ENCODE data around the gene PDILT.

PDILT gene

DNA sequence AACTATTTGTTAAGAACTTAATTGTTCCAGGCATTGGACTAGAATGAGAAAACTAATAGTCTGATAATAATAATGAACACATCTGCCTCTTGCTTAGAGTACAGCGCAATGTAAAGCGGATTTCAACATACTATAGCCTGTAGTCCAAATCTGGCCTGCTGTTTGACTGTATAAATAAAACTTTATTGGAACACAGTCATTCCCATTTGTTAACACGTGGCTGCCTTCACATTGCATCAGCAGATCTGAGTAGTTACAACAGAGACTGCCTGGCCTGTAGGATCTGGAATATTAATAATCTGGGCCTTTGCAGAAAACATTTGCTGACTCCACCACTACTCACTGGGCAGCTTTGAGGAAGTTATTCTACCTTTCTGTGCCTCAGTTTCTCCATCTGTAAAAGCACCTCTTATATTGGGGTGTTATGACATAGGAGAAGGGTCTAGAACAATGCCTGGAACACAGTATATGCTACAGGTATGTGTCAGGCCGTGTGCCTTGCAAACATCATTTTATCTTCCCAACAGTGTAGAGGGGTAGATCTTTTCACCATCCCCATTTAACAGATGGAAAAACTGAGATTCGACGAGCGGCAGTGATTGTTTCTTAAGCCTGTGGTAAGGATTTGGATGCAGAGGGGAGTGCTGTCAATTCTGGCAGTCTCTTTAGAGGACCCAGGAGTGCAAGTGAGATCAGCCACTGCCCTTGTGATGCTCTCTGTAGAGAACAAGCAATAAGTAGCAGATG is 22.2 kb downstream of the PDILT start:
- no peak overlapping the region for H3K27ac ChIP-seq
- TF ChIP-seq, protein P1, sequence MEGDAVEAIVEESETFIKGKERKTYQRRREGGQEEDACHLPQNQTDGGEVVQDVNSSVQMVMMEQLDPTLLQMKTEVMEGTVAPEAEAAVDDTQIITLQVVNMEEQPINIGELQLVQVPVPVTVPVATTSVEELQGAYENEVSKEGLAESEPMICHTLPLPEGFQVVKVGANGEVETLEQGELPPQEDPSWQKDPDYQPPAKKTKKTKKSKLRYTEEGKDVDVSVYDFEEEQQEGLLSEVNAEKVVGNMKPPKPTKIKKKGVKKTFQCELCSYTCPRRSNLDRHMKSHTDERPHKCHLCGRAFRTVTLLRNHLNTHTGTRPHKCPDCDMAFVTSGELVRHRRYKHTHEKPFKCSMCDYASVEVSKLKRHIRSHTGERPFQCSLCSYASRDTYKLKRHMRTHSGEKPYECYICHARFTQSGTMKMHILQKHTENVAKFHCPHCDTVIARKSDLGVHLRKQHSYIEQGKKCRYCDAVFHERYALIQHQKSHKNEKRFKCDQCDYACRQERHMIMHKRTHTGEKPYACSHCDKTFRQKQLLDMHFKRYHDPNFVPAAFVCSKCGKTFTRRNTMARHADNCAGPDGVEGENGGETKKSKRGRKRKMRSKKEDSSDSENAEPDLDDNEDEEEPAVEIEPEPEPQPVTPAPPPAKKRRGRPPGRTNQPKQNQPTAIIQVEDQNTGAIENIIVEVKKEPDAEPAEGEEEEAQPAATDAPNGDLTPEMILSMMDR (conservative IDR thresholded peaks at IDR 0.05), result no peak
- no peak for TF ChIP-seq ZFX (IDR thresholded peaks at IDR 0.05)

DNA sequence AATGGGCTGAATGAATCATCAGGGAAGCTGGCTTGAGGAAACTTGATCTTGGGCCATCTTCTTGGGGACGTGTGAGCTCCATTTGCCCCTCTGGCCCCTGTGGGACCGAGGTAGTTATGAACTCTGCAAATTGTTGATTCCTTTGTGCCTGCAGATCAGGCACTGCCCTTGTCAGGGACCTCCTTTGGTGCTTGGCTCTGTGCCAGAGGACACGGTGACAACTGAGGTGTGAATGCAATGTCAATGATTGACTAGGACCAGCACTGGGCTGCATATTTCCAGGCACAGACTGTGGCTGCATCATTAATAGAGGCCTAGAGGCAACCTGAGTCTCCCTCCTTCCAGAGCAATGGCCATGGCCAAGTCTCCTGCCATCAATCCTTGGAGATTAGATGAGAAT is 23.8 kb downstream of the PDILT start:
- no peak overlapping the region for H3K27ac ChIP-seq
- no peak for TF ChIP-seq ZFX (IDR thresholded peaks at IDR 0.05)
- TF ChIP-seq, protein P1 (conservative IDR thresholded peaks at IDR 0.05), result no peak

DNA sequence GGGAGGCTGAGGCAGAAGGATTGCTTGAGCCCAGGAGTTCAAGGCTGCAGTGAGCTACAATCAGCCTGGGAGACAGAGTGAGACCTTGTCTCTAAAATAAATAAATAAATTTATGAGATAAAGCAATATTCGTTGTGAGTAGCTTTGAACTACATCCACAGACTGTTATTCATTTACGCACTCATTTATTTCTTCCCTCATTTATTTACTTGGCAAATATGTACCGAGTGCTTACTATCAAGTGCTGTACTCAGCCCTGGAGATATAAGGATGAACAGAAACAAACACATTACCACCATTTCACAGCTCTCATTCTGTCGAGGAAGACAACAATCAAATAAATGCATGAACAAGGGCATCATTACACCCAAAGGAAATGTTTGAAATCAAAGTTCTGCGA is 27.4 kb downstream of the PDILT start:
- no peak overlapping the region for H3K27ac ChIP-seq
- TF ChIP-seq ZFX (IDR thresholded peaks at IDR 0.05), result no peak
- TF ChIP-seq, protein P1 (conservative IDR thresholded peaks at IDR 0.05), result no peak

DNA sequence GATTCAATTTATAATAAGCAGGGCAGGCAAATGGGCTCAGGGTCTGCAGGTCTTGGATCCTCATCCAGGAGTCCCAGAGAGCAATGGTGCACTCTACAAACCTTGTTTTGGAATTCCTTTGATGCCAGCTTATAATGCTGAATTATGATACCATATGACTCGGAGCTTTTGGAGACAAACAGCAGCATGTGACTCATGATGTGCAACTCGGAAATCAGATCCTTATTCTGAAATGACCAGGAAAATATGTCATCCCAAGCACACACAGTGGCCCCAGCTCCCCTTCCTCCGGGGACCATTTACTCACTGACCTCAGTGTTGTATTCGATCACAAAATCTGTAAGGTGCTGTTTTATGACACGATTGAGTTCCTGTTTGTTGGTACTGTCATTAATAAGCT is 31.8 kb downstream of the PDILT start:
- no peak overlapping the region for H3K27ac ChIP-seq
- TF ChIP-seq, protein P1 (conservative IDR thresholded peaks at IDR 0.05), result no peak
- no peak for TF ChIP-seq ZFX (IDR thresholded peaks at IDR 0.05)

DNA sequence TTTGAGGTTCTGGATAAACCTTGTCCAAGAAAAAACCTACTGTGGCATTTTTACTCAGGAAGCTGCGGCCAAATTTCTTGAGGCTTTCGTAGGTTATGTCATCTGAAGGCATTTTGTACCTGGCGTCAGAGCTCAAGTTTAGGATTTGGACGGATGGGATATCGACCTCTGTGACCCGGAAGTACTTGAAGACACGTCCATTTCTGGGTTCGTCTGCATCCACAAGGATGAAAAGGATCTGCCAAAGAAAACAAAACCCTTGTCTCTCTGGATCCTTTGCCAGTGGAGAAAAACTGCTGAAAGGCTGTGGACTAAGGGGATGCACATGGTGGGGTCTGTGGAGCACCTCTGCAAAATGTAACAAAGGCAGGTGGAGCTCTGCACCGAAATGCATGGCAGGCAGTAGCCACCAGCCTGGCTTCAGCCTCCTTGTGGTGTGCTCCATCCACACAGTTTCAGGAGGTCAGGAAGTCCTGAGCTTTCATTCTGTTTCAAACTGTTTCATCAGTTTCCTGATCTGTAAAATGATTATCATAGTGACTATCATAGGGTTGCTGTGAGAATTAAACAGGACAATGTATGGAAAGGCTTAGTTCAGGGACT is 35.0 kb downstream of the PDILT start:
- TF ChIP-seq, protein P1 (conservative IDR thresholded peaks at IDR 0.05), result no peak
- TF ChIP-seq ZFX (IDR thresholded peaks at IDR 0.05), result no peak
- H3K27ac ChIP-seq, result no peak overlapping the region

DNA sequence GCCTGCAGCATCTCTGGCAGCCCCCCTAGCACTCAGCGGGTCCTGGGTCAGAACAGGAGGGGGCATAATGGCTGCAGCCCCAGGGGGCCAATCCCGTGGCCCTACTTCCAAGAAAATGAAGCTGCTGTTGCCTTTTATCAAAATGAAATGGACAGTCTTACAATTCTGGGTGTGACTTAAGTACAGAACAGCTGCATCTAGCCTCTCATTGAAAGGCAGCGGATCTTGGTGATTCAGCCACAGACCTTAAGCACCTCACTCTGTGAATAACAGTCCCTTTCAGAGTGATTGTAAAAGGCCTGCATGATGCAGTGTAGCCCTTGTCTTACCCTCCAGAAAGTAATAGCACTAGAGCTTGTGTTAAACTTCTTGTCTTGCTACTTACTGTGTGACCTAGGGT is 40.5 kb downstream of the PDILT start:
- TF ChIP-seq, protein P1 (conservative IDR thresholded peaks at IDR 0.05), result no peak
- no peak for TF ChIP-seq ZFX (IDR thresholded peaks at IDR 0.05)
- no peak overlapping the region for H3K27ac ChIP-seq

DNA sequence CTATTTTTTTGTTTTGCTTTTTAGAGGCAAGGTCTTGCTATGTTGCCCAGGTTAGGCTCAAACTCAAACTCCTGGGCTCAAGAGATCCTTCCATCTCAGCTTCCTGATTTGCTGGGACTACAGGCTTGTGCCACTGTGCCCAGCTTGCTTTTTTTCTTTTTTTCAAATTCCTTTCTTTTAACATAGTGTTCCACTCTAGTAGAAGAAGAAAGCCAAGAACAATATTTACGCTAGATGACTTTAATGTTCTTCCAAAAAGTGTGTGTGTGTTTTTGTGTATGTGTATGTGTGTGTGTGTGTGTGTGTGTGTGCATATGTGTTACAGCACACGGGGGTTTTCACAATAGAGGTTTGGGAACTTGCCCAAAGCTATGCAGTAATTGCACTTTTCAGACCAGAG is 41.3 kb downstream of the PDILT start:
- TF ChIP-seq, protein P1 (conservative IDR thresholded peaks at IDR 0.05), result no peak
- no peak for TF ChIP-seq ZFX (IDR thresholded peaks at IDR 0.05)
- no peak overlapping the region for H3K27ac ChIP-seq
